Nephron (organoid): ENCODE results near the gene ABLIM1.
A peak's percentile ranks its signal among the peaks of the same experiment; 100 is the strongest.

Source experiments
- H3K27ac Mint-ChIP-seq, 3 experiments: 2 replicates each; pipeline ENCODE4 v1.8.0; 2020; ENCODE audit warnings: mixed read lengths in 3 of 3, mild to moderate bottlenecking in 2 of 3, moderate library complexity in 1 of 3
- H3K27me3 Mint-ChIP-seq: 2 replicates; pipeline ENCODE4 v1.8.0; 2021; ENCODE audit warnings: low read depth, mild to moderate bottlenecking, moderate library complexity, mixed read lengths
- H3K36me3 Mint-ChIP-seq: 2 replicates; pipeline ENCODE4 v1.8.0; 2020; ENCODE audit warnings: low read depth, mixed read lengths
- H3K4me1 Mint-ChIP-seq: 2 replicates; pipeline ENCODE4 v1.8.0; 2020; ENCODE audit warnings: mixed read lengths
- H3K4me3 Mint-ChIP-seq, 3 experiments: 2 replicates each; pipeline ENCODE4 v1.8.0; 2020; ENCODE audit warnings: mild to moderate bottlenecking in 3 of 3, mixed read lengths in 3 of 3, moderate library complexity in 2 of 3
- H3K9me3 Mint-ChIP-seq: 2 replicates; pipeline ENCODE4 v1.8.0; 2020; ENCODE audit warnings: mixed read lengths
- TF ChIP-seq, protein P1 (sequence below), 3 experiments: fragments of 200-600 bp; sonication (generic); IDR thresholded peaks; one replicate each; pipeline ENCODE4 v1.5.0; 2021; ENCODE audit warnings: antibody characterized with exemption in 3 of 3; ENCODE audit not compliant: unreplicated experiment in 3 of 3

ABLIM1 gene

GRCh38 chr10:114404171-114405010 lies 253.7 kb downstream of the ABLIM1 start, which contains the start of gene AFAP1L2:
AFAP1L2 (minus strand) TSS chr10:114404502; CDS start chr10:114404455, 47 bp downstream.
- Mint-ChIP-seq H3K27ac (peak within 1 kb of the TSS; percentile 73 to 87 (median 87)), H3K36me3 (no peaks in the 10 kb centered on the region), H3K27me3 (peaks cover 41% of the 10 kb centered on the region), H3K9me3 (no peaks in the 10 kb centered on the region), H3K4me3 (peak within 1 kb of the TSS; percentile 85 to 94 (median 93)), H3K4me1 (peaks cover 49% of the 10 kb centered on the region)
- TF ChIP-seq, protein P1, sequence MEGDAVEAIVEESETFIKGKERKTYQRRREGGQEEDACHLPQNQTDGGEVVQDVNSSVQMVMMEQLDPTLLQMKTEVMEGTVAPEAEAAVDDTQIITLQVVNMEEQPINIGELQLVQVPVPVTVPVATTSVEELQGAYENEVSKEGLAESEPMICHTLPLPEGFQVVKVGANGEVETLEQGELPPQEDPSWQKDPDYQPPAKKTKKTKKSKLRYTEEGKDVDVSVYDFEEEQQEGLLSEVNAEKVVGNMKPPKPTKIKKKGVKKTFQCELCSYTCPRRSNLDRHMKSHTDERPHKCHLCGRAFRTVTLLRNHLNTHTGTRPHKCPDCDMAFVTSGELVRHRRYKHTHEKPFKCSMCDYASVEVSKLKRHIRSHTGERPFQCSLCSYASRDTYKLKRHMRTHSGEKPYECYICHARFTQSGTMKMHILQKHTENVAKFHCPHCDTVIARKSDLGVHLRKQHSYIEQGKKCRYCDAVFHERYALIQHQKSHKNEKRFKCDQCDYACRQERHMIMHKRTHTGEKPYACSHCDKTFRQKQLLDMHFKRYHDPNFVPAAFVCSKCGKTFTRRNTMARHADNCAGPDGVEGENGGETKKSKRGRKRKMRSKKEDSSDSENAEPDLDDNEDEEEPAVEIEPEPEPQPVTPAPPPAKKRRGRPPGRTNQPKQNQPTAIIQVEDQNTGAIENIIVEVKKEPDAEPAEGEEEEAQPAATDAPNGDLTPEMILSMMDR (IDR thresholded peaks at IDR 0.05; ENCODE audit: unreplicated experiment in 3 of 3): no peak

DNA sequence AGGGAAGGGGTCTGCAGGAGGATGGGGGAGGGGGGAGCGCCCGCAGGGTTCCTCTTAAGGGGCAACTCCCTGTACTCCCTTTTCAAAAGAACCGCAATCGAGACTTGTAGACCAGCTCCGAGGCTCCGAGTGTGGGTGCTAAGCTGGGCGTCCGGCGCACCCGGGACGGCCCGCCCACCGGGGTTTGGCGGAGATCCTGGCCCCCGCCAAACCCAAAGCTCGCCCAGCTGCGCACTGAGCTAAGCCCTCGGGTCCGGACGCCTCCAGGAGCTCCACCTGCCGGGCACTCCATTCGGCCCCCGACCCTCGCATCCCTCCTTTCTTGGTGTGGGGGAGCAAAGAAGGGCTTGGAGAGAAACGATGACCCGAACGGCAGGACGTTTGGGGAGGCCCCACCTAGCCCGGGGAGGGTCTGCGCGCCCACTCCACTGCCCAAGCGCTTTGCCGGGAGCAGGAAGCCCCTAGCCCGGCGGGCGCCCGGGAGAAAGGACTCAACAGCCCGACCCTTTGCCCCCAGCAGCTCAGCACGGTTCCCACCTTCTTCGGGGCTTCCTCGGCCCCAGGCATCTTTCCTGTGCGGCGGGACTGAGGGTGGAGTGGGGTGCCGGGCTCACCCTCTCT lies 254.4 kb downstream of the ABLIM1 start:
- no peaks in the 10 kb centered on the region for H3K36me3 Mint-ChIP-seq
- H3K4me3 Mint-ChIP-seq: peak overlapping the region; percentile 85 to 94 (median 93)
- H3K27me3 Mint-ChIP-seq: peaks cover 35% of the 10 kb centered on the region
- no peaks in the 10 kb centered on the region for H3K9me3 Mint-ChIP-seq
- peaks cover 52% of the 10 kb centered on the region for H3K4me1 Mint-ChIP-seq
- peak overlapping the region; percentile 73 to 87 (median 87) for H3K27ac Mint-ChIP-seq
- TF ChIP-seq, protein P1 (IDR thresholded peaks at IDR 0.05; ENCODE audit: unreplicated experiment in 3 of 3): peak in 1 of 3 experiments; percentile 22

DNA sequence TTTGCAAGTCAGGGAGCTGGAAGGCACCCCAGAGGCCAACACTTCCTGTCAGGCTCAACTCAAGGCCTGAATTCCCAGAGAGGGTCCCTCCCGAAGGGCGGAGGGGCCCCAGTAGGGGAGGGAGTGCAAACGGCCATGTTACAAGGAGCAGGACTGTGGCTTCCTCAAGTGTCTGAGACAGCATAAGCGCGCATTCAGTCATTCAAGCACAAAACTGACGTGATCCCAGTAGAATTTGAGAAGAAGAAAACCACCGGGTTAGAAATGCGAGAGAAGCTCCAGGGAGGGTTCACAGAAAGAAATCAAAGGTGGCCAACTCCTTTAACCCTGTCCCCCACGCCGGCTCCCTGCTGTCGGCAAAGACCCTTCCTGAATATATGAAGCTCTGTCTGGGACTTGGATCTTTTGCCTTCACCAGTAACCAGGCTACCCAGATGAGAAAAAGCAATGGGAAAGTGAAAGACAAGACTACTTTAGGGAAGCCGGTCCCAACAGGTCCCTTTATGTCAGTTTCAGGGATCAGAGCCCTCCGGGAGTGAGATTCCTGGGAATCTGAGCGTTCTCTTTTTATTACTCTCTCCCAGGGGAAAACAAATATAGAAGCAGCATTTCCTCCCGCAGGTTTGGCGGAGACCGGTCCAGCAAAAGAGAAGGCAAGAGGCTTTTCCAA lies 255.1 kb downstream of the ABLIM1 start:
- H3K27me3 Mint-ChIP-seq: peaks cover 30% of the 10 kb centered on the region
- H3K27ac Mint-ChIP-seq: peak overlapping the region; percentile 73 to 87 (median 87)

GRCh38 chr10:114402233-114402632 lies 255.8 kb downstream of the ABLIM1 start:
- H3K4me1 Mint-ChIP-seq: peaks cover 66% of the 10 kb centered on the region
- H3K27me3 Mint-ChIP-seq: peaks cover 30% of the 10 kb centered on the region
- TF ChIP-seq, protein P1 (IDR thresholded peaks at IDR 0.05; ENCODE audit: unreplicated experiment in 3 of 3): no peak
- H3K27ac Mint-ChIP-seq: peak overlapping the region; percentile 73 to 87 (median 87)
- H3K36me3 Mint-ChIP-seq: no peaks in the 10 kb centered on the region
- no peaks in the 10 kb centered on the region for H3K9me3 Mint-ChIP-seq
- H3K4me3 Mint-ChIP-seq: peak overlapping the region; percentile 85 to 94 (median 93)

More for the DNA sequence above, 255.1 kb downstream of the ABLIM1 start:
- Mint-ChIP-seq H3K9me3 (no peaks in the 10 kb centered on the region), H3K4me3 (peak overlapping the region; percentile 85 to 94 (median 93)), H3K36me3 (no peaks in the 10 kb centered on the region), H3K4me1 (peaks cover 59% of the 10 kb centered on the region)
- TF ChIP-seq, protein P1 (IDR thresholded peaks at IDR 0.05; ENCODE audit: unreplicated experiment in 3 of 3): no peak

GRCh38 chr10:114401195-114401791 lies 256.8 kb downstream of the ABLIM1 start:
- Mint-ChIP-seq H3K4me3 (peak overlapping the region; percentile 48 to 94 (median 77)), H3K4me1 (peaks cover 76% of the 10 kb centered on the region), H3K9me3 (no peaks in the 10 kb centered on the region), H3K36me3 (no peaks in the 10 kb centered on the region), H3K27me3 (peaks cover 27% of the 10 kb centered on the region), H3K27ac (peak overlapping the region; percentile 16 to 87 (median 63))
- TF ChIP-seq, protein P1 (IDR thresholded peaks at IDR 0.05; ENCODE audit: unreplicated experiment in 3 of 3): no peak
